ENCODE data around the gene FANCD2OS. TPM values are rescaled to one million over a fixed set of nuclear protein-coding genes. Genes with fewer than 3 reads are reported as not detected.
"Not testable (repeated sequence)": the region's sequence is repeated elsewhere in the genome, so short reads cannot be mapped to it uniquely, and the experiment has no call there.

The FANCD2OS gene
- total RNA-seq, 1 donor from 2014 or later: not detected

DNA sequence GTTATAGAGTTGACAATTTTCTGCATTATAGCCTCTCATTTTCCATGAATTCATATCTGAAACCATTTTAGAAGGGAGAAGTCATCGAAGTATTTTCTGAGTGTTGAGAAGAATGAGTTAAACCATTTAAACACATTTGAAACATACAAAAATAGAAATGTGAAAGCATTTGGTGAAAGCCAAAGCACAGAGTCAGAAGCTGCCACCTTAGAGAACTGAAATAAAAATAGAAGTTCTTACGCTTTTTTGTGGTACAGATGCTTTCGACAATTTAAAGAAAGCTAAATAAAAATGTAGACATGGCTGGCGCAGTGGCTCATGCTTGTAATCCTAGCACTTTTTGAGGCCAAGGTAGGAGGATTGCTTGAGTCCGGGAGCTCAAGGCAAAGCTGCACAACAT, 9.0 kb downstream of the FANCD2OS start:
- DNase-seq (ENCODE audit: low spot score in 2 of 2): no peak
- FAIRE-seq: no peak

DNA sequence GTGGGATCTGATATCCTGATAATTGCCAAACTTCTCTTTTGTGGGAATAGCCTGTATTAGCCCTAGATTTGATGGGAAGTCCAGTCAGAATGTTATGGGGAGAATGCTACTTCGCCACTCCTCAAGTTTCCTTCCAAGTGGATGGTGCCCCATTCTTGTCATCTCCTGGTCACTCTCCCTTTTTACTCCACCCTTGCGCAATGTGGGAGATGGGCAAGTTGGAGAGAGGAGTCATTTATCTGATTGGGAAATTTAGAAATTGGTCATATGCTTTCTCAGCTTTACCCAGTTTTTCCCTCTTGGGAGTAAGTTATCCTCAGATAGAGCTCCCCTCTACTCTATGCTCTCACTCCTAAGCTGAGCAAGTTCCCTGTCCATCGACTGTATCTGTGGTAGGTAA, 14.4 kb downstream of the FANCD2OS start:
- DNase-seq (ENCODE audit: low spot score in 2 of 2): no peak
- FAIRE-seq: no peak

DNA sequence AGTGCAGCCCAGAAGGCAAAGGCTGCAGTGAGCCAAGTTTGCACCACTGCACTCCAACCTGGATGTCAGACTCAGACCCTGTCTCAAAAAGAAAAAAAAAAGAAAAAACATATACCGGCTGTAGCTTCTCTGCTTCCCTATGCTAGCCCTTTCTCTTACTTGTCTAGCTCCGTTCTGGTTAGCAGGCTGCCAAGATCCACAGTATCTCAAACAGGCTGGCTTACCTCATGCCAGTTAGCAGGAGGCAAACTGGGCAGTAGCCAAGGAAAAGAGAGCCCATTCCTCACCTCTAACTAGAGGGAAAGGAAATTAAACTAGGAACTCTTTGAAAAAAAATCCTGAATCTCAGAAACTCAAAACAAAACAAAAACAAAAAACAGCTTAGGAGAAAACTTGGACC, 16.7 kb downstream of the FANCD2OS start:
- not testable (repeated sequence) for FAIRE-seq; DNase-seq (ENCODE audit: low spot score in 2 of 2)

DNA sequence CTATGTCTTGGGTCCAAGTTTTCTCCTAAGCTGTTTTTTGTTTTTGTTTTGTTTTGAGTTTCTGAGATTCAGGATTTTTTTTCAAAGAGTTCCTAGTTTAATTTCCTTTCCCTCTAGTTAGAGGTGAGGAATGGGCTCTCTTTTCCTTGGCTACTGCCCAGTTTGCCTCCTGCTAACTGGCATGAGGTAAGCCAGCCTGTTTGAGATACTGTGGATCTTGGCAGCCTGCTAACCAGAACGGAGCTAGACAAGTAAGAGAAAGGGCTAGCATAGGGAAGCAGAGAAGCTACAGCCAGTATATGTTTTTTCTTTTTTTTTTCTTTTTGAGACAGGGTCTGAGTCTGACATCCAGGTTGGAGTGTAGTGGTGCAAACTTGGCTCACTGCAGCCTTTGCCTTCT, 17.3 kb downstream of the FANCD2OS start:
- FAIRE-seq; DNase-seq (ENCODE audit: low spot score in 2 of 2): not testable (repeated sequence)

DNA sequence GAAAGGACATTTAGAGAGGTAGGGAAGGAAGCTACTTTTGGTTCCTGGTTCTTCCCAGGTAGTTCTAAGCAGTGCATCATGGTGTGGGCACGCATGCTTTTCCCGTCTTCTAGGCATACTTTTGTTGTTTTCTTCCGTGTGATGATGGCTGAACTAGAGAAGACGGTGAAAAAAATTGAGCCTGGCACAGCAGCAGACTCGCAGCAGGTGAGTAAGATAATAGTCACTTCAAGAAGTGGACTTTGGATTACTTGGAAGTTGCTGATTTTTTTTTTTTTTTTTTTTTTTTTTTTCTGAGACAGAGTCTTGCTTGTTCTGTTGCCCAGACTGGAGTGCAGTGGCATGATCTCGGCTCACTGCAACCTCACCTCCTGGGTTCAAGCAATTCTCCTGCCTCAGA, 17.9 kb downstream of the FANCD2OS start:
- no peak for FAIRE-seq
- DNase-seq (ENCODE audit: low spot score in 2 of 2): no peak

DNA sequence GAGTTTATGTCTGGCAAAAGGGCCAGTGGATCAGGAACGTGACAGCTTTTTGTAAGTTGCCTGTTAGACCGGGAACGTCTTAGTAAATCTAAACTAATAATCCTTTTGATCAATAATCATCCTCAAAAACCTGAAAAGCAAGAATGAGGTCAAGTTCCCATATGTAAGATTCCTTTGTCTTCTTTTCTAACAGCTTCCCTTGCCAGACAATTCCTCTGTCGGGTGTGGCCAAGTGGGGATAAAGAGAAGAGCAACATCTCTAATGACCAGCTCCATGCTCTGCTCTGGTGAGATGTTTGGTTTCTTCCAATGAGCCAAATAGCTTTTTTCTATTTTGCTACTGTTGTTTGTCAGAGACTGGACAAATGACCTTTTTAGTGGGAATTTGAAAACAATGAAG, 19.8 kb downstream of the FANCD2OS start:
- DNase-seq (ENCODE audit: low spot score in 2 of 2) (no peak), FAIRE-seq (no peak)

DNA sequence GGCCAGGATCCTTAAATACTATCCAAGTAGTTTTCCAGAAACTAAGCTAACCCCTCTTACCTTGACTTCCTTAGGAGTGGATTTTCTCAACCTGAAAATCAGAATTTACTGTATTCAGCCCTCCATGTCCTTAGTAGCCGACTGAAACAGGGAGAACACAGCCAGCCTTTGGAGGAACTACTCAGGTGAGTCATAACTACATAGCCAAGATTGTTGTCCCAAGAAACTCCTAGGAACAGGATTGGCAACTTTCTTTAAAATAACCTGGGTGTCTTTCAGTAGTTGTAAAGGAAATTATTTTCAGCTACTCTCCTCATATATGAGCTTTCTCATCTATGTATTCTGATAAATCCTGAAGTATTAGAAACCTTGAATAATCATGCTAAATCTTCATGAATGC, 22.3 kb downstream of the FANCD2OS start:
- FAIRE-seq (no peak), DNase-seq (ENCODE audit: low spot score in 2 of 2) (no peak)

DNA sequence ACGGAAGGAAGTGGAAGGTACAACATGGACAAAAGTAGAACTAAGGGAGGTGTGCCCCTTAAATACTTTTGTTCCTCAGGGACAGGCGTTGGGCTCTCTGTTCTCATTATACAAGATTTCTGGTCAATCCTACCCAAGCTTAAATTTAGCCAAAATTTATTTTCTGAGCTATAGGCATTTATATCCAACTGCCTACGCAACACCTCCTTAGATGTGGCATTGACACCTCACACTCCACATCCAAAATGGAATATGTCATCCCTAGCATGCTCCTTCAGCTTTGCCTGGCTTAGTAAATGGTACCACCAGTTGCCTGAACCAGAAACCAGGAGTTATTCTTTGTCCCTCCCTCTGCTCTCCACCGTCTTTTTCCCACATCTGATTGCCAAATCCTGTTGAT, 26.2 kb downstream of the FANCD2OS start:
- DNase-seq (ENCODE audit: low spot score in 2 of 2): no peak
- no peak for FAIRE-seq

DNA sequence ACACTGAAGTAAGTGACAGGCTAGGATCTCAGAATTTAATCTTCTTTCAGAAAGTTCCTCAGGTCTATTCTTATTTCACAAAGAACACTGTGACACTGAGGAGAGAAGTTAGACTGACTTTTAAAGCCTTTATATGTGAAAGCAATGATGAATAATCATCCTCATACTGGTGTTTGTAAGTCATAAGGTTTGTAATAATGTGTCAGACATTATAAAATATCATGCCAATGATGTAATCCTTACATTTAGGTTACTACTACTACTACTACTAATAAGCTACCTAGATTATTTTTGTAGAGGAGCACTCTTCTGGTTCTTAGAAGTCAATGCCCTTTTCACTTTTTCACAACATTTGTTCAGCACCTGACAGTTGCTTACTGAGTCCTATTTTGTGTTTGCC, 33.4 kb downstream of the FANCD2OS start:
- DNase-seq (ENCODE audit: low spot score in 2 of 2): no peak
- no peak for FAIRE-seq

DNA sequence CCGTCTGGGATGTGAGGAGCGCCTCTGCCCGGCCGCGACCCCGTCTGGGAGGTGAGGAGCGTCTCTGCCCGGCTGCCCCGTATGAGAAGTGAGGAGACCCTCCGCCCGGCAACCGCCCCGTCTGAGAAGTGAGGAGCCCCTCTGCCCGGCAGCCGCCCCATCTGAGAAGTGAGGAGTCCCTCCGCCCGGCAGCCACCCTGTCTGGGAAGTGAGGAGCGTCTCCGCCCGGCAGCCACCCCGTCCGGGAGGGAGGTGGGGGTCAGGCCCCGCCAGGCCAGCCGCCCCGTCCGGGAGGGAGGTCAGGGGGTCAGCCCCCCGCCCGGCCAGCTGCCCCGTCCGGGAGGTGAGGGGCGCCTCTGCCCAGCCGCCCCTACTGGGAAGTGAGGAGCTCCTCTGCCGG, 38.0 kb downstream of the FANCD2OS start:
- FAIRE-seq; DNase-seq (ENCODE audit: low spot score in 2 of 2): not testable (repeated sequence)

DNA sequence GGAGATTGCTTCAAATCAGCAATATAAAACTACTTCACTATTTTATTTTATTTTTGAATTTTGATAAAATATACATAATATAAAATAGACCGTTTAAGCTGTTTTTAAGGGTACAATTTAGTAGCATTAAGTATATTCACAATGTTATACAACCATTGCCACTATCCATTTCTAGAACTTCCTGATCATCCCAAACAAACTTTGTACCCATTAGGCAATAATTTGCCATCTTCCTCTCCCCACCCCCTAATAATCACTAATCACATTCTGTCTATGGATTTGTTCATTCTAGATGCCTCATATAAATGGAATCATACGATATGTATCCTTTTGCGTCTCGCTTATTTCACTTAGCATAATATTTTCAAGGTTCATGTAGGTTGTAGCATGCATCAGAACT, 53.0 kb downstream of the FANCD2OS start:
- DNase-seq (ENCODE audit: low spot score in 2 of 2) (no peak), FAIRE-seq (no peak)

Other genes with a start within 250 kb of the FANCD2OS start
- gene CIDEC, start 228.0 kb downstream of the FANCD2OS start, total RNA-seq: not detected
- 15.9 TPM for gene JAGN1, start 217.6 kb downstream of the FANCD2OS start, total RNA-seq
- under 0.01 TPM for gene IL17RE, start 205.4 kb downstream of the FANCD2OS start, total RNA-seq
- gene IL17RC, start 191.2 kb downstream of the FANCD2OS start, total RNA-seq: 2.4 TPM
- 15.5 TPM for gene CRELD1, start 174.4 kb downstream of the FANCD2OS start, total RNA-seq
- gene PRRT3, start 155.8 kb downstream of the FANCD2OS start, total RNA-seq: 4.1 TPM
- 33.0 TPM for gene EMC3, start 121.4 kb downstream of the FANCD2OS start, total RNA-seq
- gene FANCD2, start 81.8 kb downstream of the FANCD2OS start, total RNA-seq: 6.1 TPM
- 92.9 TPM for gene BRK1, start 7.4 kb upstream of the FANCD2OS start, total RNA-seq
- gene VHL, start 33.5 kb upstream of the FANCD2OS start, total RNA-seq: 123 TPM
- 3.3 TPM for gene IRAK2, start 56.7 kb upstream of the FANCD2OS start, total RNA-seq
- gene TATDN2, start 140.2 kb upstream of the FANCD2OS start, total RNA-seq: 19.2 TPM
- not detected for gene GHRL, start 184.7 kb upstream of the FANCD2OS start, total RNA-seq
- 64.4 TPM for gene SEC13, start 212.9 kb upstream of the FANCD2OS start, total RNA-seq

Data from frontal cortex (tissue), 4 donors.